Measurements from ENCODE around the gene FAM72A.

FAM72A gene

DNA sequence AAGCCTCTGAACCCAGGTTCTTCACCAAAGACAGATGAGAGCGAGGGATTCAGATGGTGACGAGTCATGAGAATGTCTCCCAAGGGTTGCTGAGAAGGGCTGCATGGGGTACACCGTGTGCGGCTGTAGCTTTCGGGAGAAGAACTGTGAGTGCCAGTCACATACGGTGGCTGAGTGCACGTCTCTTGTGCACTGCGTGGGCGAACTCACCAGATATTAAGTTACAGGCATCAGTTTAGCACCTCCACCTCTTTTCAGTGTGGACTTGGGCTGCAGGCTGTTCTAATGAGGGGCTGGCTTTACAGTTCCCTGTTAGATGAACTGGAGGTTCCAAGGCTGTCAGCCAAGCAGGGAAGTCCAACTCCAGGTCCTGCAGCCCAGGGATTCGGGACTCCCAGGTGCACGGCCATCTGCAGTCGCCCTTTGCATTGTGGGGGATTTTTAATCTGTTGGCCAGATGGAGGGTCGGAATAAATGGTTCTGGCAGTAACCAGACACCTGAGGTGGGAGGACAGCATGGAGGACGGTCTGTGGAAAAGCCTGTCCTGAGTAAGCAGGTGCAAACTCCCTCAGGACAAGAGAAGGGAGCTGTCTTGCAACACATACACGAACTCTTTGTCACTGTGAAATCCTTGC is 59.0 kb downstream of the FAM72A start:
- TF ChIP-seq CTCF (IDR thresholded peaks at IDR 0.05; ENCODE audit: extremely low read depth, insufficient read depth, missing control alignments): no peak
- in situ Hi-C loops (cut with MboI; ENCODE audit: low pct_unique_long_range_greater_than_20kb, low sequenced_read_pairs, unreplicated experiment): no loop called here
- DNase-seq (ENCODE audit: low spot score): no peak

DNA sequence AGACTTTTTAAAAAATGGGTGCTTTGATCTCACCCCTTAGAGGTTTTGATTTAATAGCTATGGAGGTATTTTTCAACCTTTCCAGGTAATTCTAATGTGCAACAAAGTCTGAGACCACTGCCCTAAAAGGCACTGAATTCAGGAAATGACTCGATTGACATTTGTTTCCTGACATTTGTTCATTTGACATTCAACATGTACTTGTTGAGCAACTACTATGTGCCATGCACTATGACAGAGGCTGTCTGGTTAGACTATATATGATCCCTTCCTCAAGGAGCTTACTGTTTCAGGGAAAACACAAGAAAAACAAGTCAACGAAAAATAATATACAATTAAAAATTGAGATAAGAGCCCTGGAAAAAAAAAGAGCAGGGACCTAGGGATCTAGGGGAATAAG is 59.9 kb downstream of the FAM72A start:
- in situ Hi-C loops (cut with MboI; ENCODE audit: low pct_unique_long_range_greater_than_20kb, low sequenced_read_pairs, unreplicated experiment): no loop called here
- no peak for DNase-seq (ENCODE audit: low spot score)
- TF ChIP-seq CTCF (IDR thresholded peaks at IDR 0.05; ENCODE audit: extremely low read depth, insufficient read depth, missing control alignments): no peak

GRCh38 chr1:206142011-206142410 is 60.6 kb downstream of the FAM72A start:
- TF ChIP-seq CTCF (IDR thresholded peaks at IDR 0.05; ENCODE audit: extremely low read depth, insufficient read depth, missing control alignments): no peak
- in situ Hi-C loops (cut with MboI; ENCODE audit: low pct_unique_long_range_greater_than_20kb, low sequenced_read_pairs, unreplicated experiment): no loop called here
- no peak for DNase-seq (ENCODE audit: low spot score)

GRCh38 chr1:206136241-206136640 is 66.4 kb downstream of the FAM72A start:
- in situ Hi-C loops (cut with MboI; ENCODE audit: low pct_unique_long_range_greater_than_20kb, low sequenced_read_pairs, unreplicated experiment): no loop called here
- DNase-seq (ENCODE audit: low spot score): no peak
- no peak for TF ChIP-seq CTCF (IDR thresholded peaks at IDR 0.05; ENCODE audit: extremely low read depth, insufficient read depth, missing control alignments)
